Measurements from ENCODE around the gene GIMAP2. TPM values are rescaled to one million over a fixed set of nuclear protein-coding genes. Genes with fewer than 3 reads are reported as not detected.
A peak's percentile ranks its signal among the peaks of the same experiment; 100 is the strongest.

The GIMAP2 gene
- total and polyA plus RNA-seq, 8 donors: 14.7 to 30.6 (median 17.5) TPM

- intact Hi-C loops (cut with DNase I): no loop called here
- peak overlapping the region; percentile 25 to 57 for H3K4me3 ChIP-seq
- H3K27me3 ChIP-seq: no peaks in the 10 kb centered on the region
- no peak for TF ChIP-seq CTCF (IDR thresholded peaks at IDR 0.05)
- peaks cover 0 to 25% of the 10 kb centered on the region in 2 donors for H3K36me3 ChIP-seq
- H3K27ac ChIP-seq: peak overlapping the region; percentile 57 to 79
- DNase-seq (no peak), ATAC-seq (no peak)
- peaks cover 0 to 16% of the 10 kb centered on the region in 2 donors for H3K9me3 ChIP-seq
- peaks cover 0 to 38% of the 10 kb centered on the region in 2 donors for H3K4me1 ChIP-seq
Measured at GRCh38 chr7:150716939-150717338, 31.4 kb downstream of the GIMAP2 start.

DNA sequence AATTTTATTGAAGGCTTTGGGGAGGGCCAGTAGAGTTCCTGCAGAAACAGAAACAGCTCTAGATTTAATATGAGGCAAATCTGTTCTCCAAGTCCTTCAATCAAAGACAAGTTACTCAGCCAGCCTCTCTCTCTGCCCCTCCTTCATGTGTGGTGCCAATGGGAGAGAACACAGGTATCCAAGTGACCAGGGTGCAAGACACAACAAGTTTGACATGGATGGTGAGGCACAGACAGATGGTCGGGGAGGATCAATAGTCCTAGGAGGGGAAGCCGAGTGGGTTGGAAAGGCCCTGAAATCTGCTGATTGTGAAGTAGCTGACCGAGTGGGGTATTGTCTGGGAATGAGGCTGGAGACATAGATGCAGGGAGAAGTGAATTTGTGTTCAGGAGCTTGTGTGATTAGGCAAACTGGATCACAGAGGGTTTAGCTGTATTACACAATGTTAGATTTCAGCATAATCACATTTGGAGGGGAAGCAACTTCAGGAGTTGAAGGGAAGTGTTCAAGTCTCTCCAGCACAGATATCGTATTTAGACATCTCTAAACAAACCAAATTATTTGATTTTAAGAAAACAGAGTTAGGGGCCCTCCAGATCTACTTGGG, 32.4 kb downstream of the GIMAP2 start:
- H3K27ac ChIP-seq: peak overlapping the region; percentile 57 to 79
- peaks cover 0 to 35% of the 10 kb centered on the region in 2 donors for H3K36me3 ChIP-seq
- peak overlapping the region; percentile 10 to 57 for H3K4me3 ChIP-seq
- H3K4me1 ChIP-seq: peaks cover 0 to 47% of the 10 kb centered on the region in 2 donors
- intact Hi-C loops (cut with DNase I): no loop called here
- peak; percentile 18 for ATAC-seq
- peaks cover 0 to 8% of the 10 kb centered on the region in 2 donors for H3K9me3 ChIP-seq
- no peaks in the 10 kb centered on the region for H3K27me3 ChIP-seq
- DNase-seq: no peak
- no peak for TF ChIP-seq CTCF (IDR thresholded peaks at IDR 0.05)

- no peaks in the 10 kb centered on the region for H3K27me3 ChIP-seq
- peak overlapping the region in 1 of 2 donors; percentile 57 for H3K4me3 ChIP-seq
- ATAC-seq: no peak
- no peaks in the 10 kb centered on the region for H3K9me3 ChIP-seq
- no peak for DNase-seq
- peaks cover 0 to 53% of the 10 kb centered on the region in 2 donors for H3K4me1 ChIP-seq
- no peak for TF ChIP-seq CTCF (IDR thresholded peaks at IDR 0.05)
- intact Hi-C loops (cut with DNase I): no loop called here
- H3K27ac ChIP-seq: peak overlapping the region in 1 of 2 donors; percentile 79
- peaks cover 0 to 35% of the 10 kb centered on the region in 2 donors for H3K36me3 ChIP-seq
Measured at GRCh38 chr7:150719436-150719835, 33.9 kb downstream of the GIMAP2 start.

- Histone ChIP-seq H3K27me3 (no peaks in the 10 kb centered on the region), H3K36me3 (peaks cover 0 to 35% of the 10 kb centered on the region in 2 donors), H3K4me1 (peaks cover 0 to 53% of the 10 kb centered on the region in 2 donors), H3K4me3 (no peak overlapping the region), H3K9me3 (no peaks in the 10 kb centered on the region), H3K27ac (peak overlapping the region in 1 of 2 donors; percentile 79)
- TF ChIP-seq CTCF (IDR thresholded peaks at IDR 0.05): no peak
- peak in 1 of 4 donors; percentile 71 for DNase-seq
- intact Hi-C loops (cut with DNase I): no loop called here
- ATAC-seq: no peak
Measured at GRCh38 chr7:150719960-150720891, 34.7 kb downstream of the GIMAP2 start.

DNA sequence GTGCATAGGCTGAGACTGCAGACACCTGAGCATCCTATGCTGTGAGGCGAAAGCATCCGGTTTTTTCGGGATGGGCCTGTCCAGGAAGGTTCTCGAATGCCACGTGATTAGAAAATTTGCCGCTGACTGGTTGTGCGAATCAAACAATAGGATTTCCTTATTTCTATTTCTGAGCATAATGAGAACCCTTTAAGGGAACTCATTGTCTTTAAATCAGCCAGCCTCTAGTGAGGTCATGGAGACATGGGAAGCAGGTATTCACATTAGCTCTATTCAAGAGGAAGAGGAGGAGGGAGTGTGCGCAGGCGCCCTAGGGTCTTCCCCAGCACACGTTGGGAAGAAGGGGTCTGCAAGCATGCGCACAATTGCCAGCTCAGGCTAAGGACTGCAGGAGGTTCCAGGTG, 36.5 kb downstream of the GIMAP2 start:
- H3K27ac ChIP-seq: peak overlapping the region in 1 of 2 donors; percentile 11
- H3K36me3 ChIP-seq: peaks cover 0 to 35% of the 10 kb centered on the region in 2 donors
- H3K27me3 ChIP-seq: no peaks in the 10 kb centered on the region
- peaks cover 0 to 4% of the 10 kb centered on the region in 2 donors for H3K9me3 ChIP-seq
- intact Hi-C loops (cut with DNase I): no loop called here
- no peak for DNase-seq
- no peak for TF ChIP-seq CTCF (IDR thresholded peaks at IDR 0.05)
- peaks cover 0 to 53% of the 10 kb centered on the region in 2 donors for H3K4me1 ChIP-seq
- H3K4me3 ChIP-seq: no peak overlapping the region
- ATAC-seq: no peak

Measured in left lung (tissue), 10 donors.